ENCODE results near the gene AMZ1. TPM values are rescaled to one million over a fixed set of nuclear protein-coding genes. Genes with fewer than 3 reads are reported as not detected.
"Not testable (repeated sequence)": the region's sequence is repeated elsewhere in the genome, so short reads cannot be mapped to it uniquely, and the experiment has no call there.

Gene AMZ1
- total RNA-seq, 2 donors from 2014 or later = 0.32 to 0.76 TPM

GRCh38 chr7:2717293-2718261 lies 29.6 kb downstream of the AMZ1 start:
- H3K4me1 Mint-ChIP-seq = peaks cover 36% of the 10 kb centered on the region
- no peak for DNase-seq

GRCh38 chr7:2718296-2718965 lies 30.4 kb downstream of the AMZ1 start:
- no peak overlapping the region for H3K4me3 Mint-ChIP-seq

More at GRCh38 chr7:2717293-2718261, 29.6 kb downstream of the AMZ1 start:
- H3K27me3 Mint-ChIP-seq = no peaks in the 10 kb centered on the region
- peak overlapping the region; percentile 61 for H3K4me3 Mint-ChIP-seq
- no peaks in the 10 kb centered on the region for H3K36me3 Mint-ChIP-seq (ENCODE audit: low read depth)
- no peak for ATAC-seq
- peak overlapping the region; percentile 87 for H3K27ac Mint-ChIP-seq
- no peaks in the 10 kb centered on the region for H3K9me3 ChIP-seq (ENCODE audit: control insufficient read depth, low read length, poor library complexity, severe bottlenecking)

GRCh38 chr7:2719007-2719406 lies 31.0 kb downstream of the AMZ1 start:
- DNase-seq (peak; percentile 38 to 60 (median 45)), ATAC-seq (peak; percentile 46)
- Mint-ChIP-seq H3K36me3 (ENCODE audit: low read depth) (no peaks in the 10 kb centered on the region), H3K27me3 (no peaks in the 10 kb centered on the region), H3K27ac (peak overlapping the region; percentile 87), H3K4me1 (peaks cover 33% of the 10 kb centered on the region), H3K4me3 (no peak overlapping the region)
- H3K9me3 ChIP-seq (ENCODE audit: control insufficient read depth, low read length, poor library complexity, severe bottlenecking) = no peaks in the 10 kb centered on the region

More at GRCh38 chr7:2718296-2718965, 30.4 kb downstream of the AMZ1 start:
- Mint-ChIP-seq H3K36me3 (ENCODE audit: low read depth) (no peaks in the 10 kb centered on the region), H3K27me3 (no peaks in the 10 kb centered on the region), H3K4me1 (peaks cover 36% of the 10 kb centered on the region), H3K27ac (peak overlapping the region; percentile 87)
- DNase-seq (no peak), ATAC-seq (no peak)
- no peaks in the 10 kb centered on the region for H3K9me3 ChIP-seq (ENCODE audit: control insufficient read depth, low read length, poor library complexity, severe bottlenecking)

GRCh38 chr7:2720024-2720423 lies 32.0 kb downstream of the AMZ1 start:
- DNase-seq (no peak), ATAC-seq (no peak)
- H3K36me3 Mint-ChIP-seq (ENCODE audit: low read depth) = no peaks in the 10 kb centered on the region
- H3K4me3 Mint-ChIP-seq = no peak overlapping the region
- peaks cover 23% of the 10 kb centered on the region for H3K4me1 Mint-ChIP-seq
- no peaks in the 10 kb centered on the region for H3K9me3 ChIP-seq (ENCODE audit: control insufficient read depth, low read length, poor library complexity, severe bottlenecking)
- no peaks in the 10 kb centered on the region for H3K27me3 Mint-ChIP-seq
- H3K27ac Mint-ChIP-seq = peak overlapping the region; percentile 37

GRCh38 chr7:2721842-2722241 lies 33.8 kb downstream of the AMZ1 start:
- no peaks in the 10 kb centered on the region for H3K36me3 Mint-ChIP-seq (ENCODE audit: low read depth)
- H3K4me1 Mint-ChIP-seq = peaks cover 7% of the 10 kb centered on the region
- ATAC-seq = no peak
- H3K4me3 Mint-ChIP-seq = no peak overlapping the region
- DNase-seq = no peak
- H3K27me3 Mint-ChIP-seq = no peaks in the 10 kb centered on the region
- H3K9me3 ChIP-seq (ENCODE audit: control insufficient read depth, low read length, poor library complexity, severe bottlenecking) = no peaks in the 10 kb centered on the region
- H3K27ac Mint-ChIP-seq = no peak overlapping the region

- DNase-seq (no peak), ATAC-seq (no peak)
Observed at GRCh38 chr7:2722591-2722990, 34.6 kb downstream of the AMZ1 start.

GRCh38 chr7:2723138-2723850 lies 35.3 kb downstream of the AMZ1 start:
- ATAC-seq = no peak
- H3K4me3 Mint-ChIP-seq = no peak overlapping the region

More at GRCh38 chr7:2722591-2722990, 34.6 kb downstream of the AMZ1 start:
- Mint-ChIP-seq H3K4me3 (no peak overlapping the region), H3K27me3 (no peaks in the 10 kb centered on the region), H3K4me1 (peaks cover 5% of the 10 kb centered on the region), H3K27ac (no peak overlapping the region), H3K36me3 (ENCODE audit: low read depth) (no peaks in the 10 kb centered on the region)
- H3K9me3 ChIP-seq (ENCODE audit: control insufficient read depth, low read length, poor library complexity, severe bottlenecking) = no peaks in the 10 kb centered on the region

GRCh38 chr7:2724036-2724435 lies 36.0 kb downstream of the AMZ1 start:
- not testable (repeated sequence) for H3K27me3 Mint-ChIP-seq; H3K36me3 Mint-ChIP-seq (ENCODE audit: low read depth); H3K27ac Mint-ChIP-seq; H3K4me1 Mint-ChIP-seq; DNase-seq; ATAC-seq; H3K4me3 Mint-ChIP-seq; H3K9me3 ChIP-seq (ENCODE audit: control insufficient read depth, low read length, poor library complexity, severe bottlenecking)

More at GRCh38 chr7:2723138-2723850, 35.3 kb downstream of the AMZ1 start:
- Mint-ChIP-seq H3K4me1 (peaks cover 4% of the 10 kb centered on the region), H3K27ac (no peak overlapping the region), H3K27me3 (no peaks in the 10 kb centered on the region), H3K36me3 (ENCODE audit: low read depth) (no peaks in the 10 kb centered on the region)
- H3K9me3 ChIP-seq (ENCODE audit: control insufficient read depth, low read length, poor library complexity, severe bottlenecking) = no peaks in the 10 kb centered on the region
- no peak for DNase-seq

- no peaks in the 10 kb centered on the region for H3K9me3 ChIP-seq (ENCODE audit: control insufficient read depth, low read length, poor library complexity, severe bottlenecking)
- DNase-seq (no peak), ATAC-seq (no peak)
- Mint-ChIP-seq H3K36me3 (ENCODE audit: low read depth) (no peaks in the 10 kb centered on the region), H3K27me3 (no peaks in the 10 kb centered on the region), H3K4me3 (no peak overlapping the region), H3K4me1 (peaks cover 4% of the 10 kb centered on the region), H3K27ac (no peak overlapping the region)
Observed at GRCh38 chr7:2724453-2725177, 36.6 kb downstream of the AMZ1 start.

- no peaks in the 10 kb centered on the region for H3K27me3 Mint-ChIP-seq
- H3K36me3 Mint-ChIP-seq (ENCODE audit: low read depth) = peaks cover 2% of the 10 kb centered on the region
- H3K4me3 Mint-ChIP-seq = no peak overlapping the region
- no peak overlapping the region for H3K27ac Mint-ChIP-seq
- no peaks in the 10 kb centered on the region for H3K9me3 ChIP-seq (ENCODE audit: control insufficient read depth, low read length, poor library complexity, severe bottlenecking)
- H3K4me1 Mint-ChIP-seq = peaks cover 6% of the 10 kb centered on the region
- DNase-seq (no peak), ATAC-seq (no peak)
Observed at GRCh38 chr7:2725178-2726105, 37.4 kb downstream of the AMZ1 start.

GRCh38 chr7:2726316-2727018 lies 38.5 kb downstream of the AMZ1 start:
- ATAC-seq (no peak), DNase-seq (no peak)
- peaks cover 2% of the 10 kb centered on the region for H3K4me1 Mint-ChIP-seq
- peaks cover 2% of the 10 kb centered on the region for H3K36me3 Mint-ChIP-seq (ENCODE audit: low read depth)
- H3K27ac Mint-ChIP-seq = no peak overlapping the region
- H3K9me3 ChIP-seq (ENCODE audit: control insufficient read depth, low read length, poor library complexity, severe bottlenecking) = no peaks in the 10 kb centered on the region
- no peaks in the 10 kb centered on the region for H3K27me3 Mint-ChIP-seq
- H3K4me3 Mint-ChIP-seq = no peak overlapping the region

All from T-helper 17 cell (primary cell).